Body of pancreas (tissue), 4 donors: ENCODE results near the gene WIPI1. TPM values are rescaled to one million over a fixed set of nuclear protein-coding genes. Genes with fewer than 3 reads are reported as not detected.

Source experiments
- ATAC-seq: fragments of 150-250 bp; one replicate; pipeline ENCODE4 v1.9.1; 2016
- DNase-seq, 4 donors: peaks; one replicate each; pipeline ENCODE4 v3.0.0-alpha.2; 2019
- H3K27ac ChIP-seq, 4 donors: fragments of 200-600 bp; sonication (generic); 1 replicate in 3 of 4; 2 replicates in 1 of 4; pipeline versions ENCODE4 v1.5.1 to v1.6.1; 2016 to 2019; ENCODE audit warnings: mild to moderate bottlenecking in 1 of 4, mixed read lengths in 1 of 4, moderate library complexity in 1 of 4
- H3K27me3 ChIP-seq, 2 donors: fragments of 200-600 bp; sonication (generic); one replicate each; pipeline ENCODE4 v1.6.0; 2016; ENCODE audit warnings: mild to moderate bottlenecking in 1 of 2
- H3K36me3 ChIP-seq, 2 donors: fragments of 200-600 bp; sonication (generic); replicated peaks in 1 of 2; 2 replicates each; pipeline ENCODE4 v1.5.1; 2016; ENCODE audit warnings: low read depth in 2 of 2; ENCODE audit not compliant: insufficient read depth in 1 of 2
- H3K4me1 ChIP-seq: fragments of 200-600 bp; sonication (generic); one replicate; pipeline ENCODE4 v1.6.0; 2016
- H3K4me3 ChIP-seq, 2 donors: fragments of 200-600 bp; sonication (generic); 1 replicate in 1 of 2; 2 replicates in 1 of 2; pipeline ENCODE4 v1.5.1; 2016 to 2019
- H3K9me3 ChIP-seq, 3 donors: fragments of 200-600 bp; sonication (generic); 1 replicate in 2 of 3; 2 replicates in 1 of 3; pipeline ENCODE4 v1.5.1; 2016
- POLR2A ChIP-seq, 3 donors: fragments of 450-650 bp; IDR thresholded peaks; one replicate each; pipeline ENCODE4 v1.6.1; 2016; ENCODE audit warnings: antibody characterized with exemption in 3 of 3, mild to moderate bottlenecking in 2 of 3
- WGBS, 2 donors: methylation state at CpG; one replicate each; pipeline ENCODE4 v1.1.5; 2017; 5-methylcytosine and 5-hydroxymethylcytosine counted together
- intact Hi-C: fragments of 100-400 bp; cut with DNase I; formaldehyde crosslinking; loops from one replicate; pipeline ENCODE4 v1.15.1; 2023
- total RNA-seq, 2 donors: library from RNA; depleted of rRNA; stranded (reverse); fragments of >200 nt; gene quantifications; one replicate each; pipeline ENCODE4 v1.1.0, GENCODE V29; 2016
- TF ChIP-seq, protein P1 (sequence below), 7 experiments: fragments of 450-650 bp in 4 of 7; fragments of 200-600 bp in 3 of 7; sonication (generic) in 3 of 7; IDR thresholded peaks; one replicate each; pipeline ENCODE4 v1.5.1; 2016 to 2019; ENCODE audit warnings: antibody characterized with exemption in 7 of 7

Gene WIPI1
- total RNA-seq, 2 donors from 2014 or later, result 20.5 to 22.4 TPM

DNA sequence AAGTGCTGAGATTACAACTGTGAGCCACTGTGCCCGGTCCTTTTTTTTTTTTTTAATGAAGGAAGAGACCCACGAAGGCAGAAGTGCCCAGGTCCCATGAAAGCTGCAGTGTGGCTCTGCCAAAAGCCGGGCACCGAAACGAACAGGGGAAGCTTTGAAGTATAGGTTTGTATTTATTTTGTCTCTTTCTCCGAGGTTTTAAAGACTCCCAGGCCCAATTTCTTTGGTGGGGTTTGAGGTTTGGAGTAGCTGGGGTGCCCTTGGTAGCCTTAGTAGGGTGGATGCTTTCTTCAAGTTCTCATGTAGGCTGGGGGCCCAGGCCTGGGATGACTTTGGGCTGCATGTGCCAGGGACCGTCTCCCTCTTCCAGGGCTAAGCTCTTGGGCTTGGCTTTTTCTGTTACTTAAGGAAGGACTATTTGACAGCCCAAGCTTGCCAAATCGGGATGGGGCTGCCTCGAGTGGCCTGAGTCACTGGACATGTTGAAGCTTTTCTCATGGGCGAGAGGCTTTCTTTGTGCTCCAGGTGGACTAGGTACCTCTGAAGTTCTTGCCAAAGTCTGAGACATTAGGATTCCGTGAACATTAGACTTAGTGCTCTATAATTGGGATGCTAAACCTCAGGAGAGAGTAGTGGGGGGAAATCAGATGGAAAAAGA, 66.3 kb downstream of the WIPI1 start:
- no peaks in the 10 kb centered on the region for H3K9me3 ChIP-seq
- no peaks in the 10 kb centered on the region for H3K36me3 ChIP-seq
- no peaks in the 10 kb centered on the region for H3K27me3 ChIP-seq
- intact Hi-C loops, result loop anchor here (10.0 kb wide), 1 partner anchor 126 kb away; no protein-coding TSS in a partner anchor
- TF ChIP-seq, protein P1, sequence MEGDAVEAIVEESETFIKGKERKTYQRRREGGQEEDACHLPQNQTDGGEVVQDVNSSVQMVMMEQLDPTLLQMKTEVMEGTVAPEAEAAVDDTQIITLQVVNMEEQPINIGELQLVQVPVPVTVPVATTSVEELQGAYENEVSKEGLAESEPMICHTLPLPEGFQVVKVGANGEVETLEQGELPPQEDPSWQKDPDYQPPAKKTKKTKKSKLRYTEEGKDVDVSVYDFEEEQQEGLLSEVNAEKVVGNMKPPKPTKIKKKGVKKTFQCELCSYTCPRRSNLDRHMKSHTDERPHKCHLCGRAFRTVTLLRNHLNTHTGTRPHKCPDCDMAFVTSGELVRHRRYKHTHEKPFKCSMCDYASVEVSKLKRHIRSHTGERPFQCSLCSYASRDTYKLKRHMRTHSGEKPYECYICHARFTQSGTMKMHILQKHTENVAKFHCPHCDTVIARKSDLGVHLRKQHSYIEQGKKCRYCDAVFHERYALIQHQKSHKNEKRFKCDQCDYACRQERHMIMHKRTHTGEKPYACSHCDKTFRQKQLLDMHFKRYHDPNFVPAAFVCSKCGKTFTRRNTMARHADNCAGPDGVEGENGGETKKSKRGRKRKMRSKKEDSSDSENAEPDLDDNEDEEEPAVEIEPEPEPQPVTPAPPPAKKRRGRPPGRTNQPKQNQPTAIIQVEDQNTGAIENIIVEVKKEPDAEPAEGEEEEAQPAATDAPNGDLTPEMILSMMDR (IDR thresholded peaks at IDR 0.05), result no peak
- TF ChIP-seq POLR2A (IDR thresholded peaks at IDR 0.05), result no peak
- 79 to 81% methylated on average over 10 to 11 of the region's 11 CpGs for WGBS, 2 donors
- DNase-seq (no peak), ATAC-seq (no peak)
- no peak overlapping the region for H3K4me3 ChIP-seq
- H3K27ac ChIP-seq, result no peak overlapping the region
- H3K4me1 ChIP-seq, result peaks cover 27% of the 10 kb centered on the region

DNA sequence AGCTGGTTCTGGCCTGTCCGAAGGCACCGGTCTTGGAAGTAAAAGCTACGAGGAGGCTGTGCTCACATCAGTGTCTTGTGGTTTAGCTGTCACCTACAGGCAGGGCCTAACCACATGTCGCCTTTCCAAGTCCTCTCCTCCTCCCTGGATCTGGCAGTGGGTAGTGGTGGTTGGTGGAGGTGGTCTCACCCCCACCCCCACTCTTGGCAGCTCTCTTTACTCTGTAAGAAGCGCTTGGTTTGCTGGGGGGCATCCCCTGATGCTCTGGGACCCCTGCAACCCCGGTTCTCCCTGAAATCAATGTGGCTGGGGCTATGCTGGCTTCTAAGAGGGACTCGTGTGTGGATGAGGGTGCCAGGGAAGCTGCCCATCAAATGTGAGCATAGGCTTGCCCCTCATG, 68.3 kb downstream of the WIPI1 start:
- H3K4me3 ChIP-seq, result no peak overlapping the region
- H3K9me3 ChIP-seq, result no peaks in the 10 kb centered on the region
- 76 to 77% methylated on average over 7 of the region's 7 CpGs for WGBS, 2 donors
- ATAC-seq, result no peak
- intact Hi-C loops, result no loop called here
- peaks cover 32% of the 10 kb centered on the region for H3K4me1 ChIP-seq
- no peaks in the 10 kb centered on the region for H3K36me3 ChIP-seq
- H3K27ac ChIP-seq, result peak overlapping the region in 3 of 4 donors; percentile 62 to 80 (median 72)
- no peaks in the 10 kb centered on the region for H3K27me3 ChIP-seq
- no peak for TF ChIP-seq POLR2A (IDR thresholded peaks at IDR 0.05)
- TF ChIP-seq, protein P1 (IDR thresholded peaks at IDR 0.05), result no peak
- DNase-seq, result no peak

DNA sequence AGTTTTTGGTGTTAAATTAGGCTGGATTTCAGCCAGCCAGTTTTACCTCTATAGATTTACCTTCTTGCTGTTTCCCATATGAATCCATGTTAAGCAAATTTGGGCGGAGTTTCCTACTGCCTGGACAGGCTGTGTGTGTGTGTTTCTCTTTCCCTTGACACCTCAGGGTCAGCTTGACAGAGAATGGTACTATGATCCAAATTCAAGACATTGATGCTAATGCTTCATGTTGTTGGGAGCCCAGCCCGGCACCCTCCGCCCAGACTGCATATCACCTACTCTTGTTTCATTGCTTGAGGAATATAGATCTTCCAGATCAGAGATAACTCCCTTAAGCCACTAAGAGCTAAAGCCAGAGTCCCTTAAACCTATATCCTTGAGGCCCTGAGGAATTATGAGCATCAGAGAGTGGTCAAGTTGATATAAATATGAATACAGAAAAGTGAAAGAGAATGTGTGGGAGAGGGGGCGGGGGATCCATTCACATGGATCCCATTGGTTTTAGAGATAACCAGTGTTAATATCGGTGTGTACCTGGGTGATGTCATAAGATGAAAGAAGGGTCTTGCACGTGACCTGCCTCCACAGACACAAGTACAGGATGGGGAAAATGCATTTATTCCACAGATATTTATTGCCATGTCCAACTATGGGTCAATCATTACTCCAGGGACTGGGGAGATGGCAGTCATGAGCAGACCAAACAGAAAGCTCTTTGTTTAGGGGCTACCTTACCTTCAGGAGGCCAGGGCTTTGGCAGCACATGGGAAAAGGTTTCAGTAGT, 69.7 kb downstream of the WIPI1 start:
- Histone ChIP-seq H3K4me1 (peaks cover 32% of the 10 kb centered on the region), H3K4me3 (no peak overlapping the region), H3K27ac (peak overlapping the region; percentile 4 to 80 (median 67)), H3K27me3 (no peaks in the 10 kb centered on the region), H3K9me3 (no peaks in the 10 kb centered on the region), H3K36me3 (no peaks in the 10 kb centered on the region)
- intact Hi-C loops, result no loop called here
- TF ChIP-seq POLR2A (IDR thresholded peaks at IDR 0.05), result peak in 1 of 3 donors; percentile 4
- TF ChIP-seq, protein P1 (IDR thresholded peaks at IDR 0.05), result no peak
- peak in 2 of 4 donors; percentile 29 to 31 for DNase-seq
- WGBS, 2 donors, result 72 to 78% methylated on average over 6 of the region's 6 CpGs
- peak; percentile 59 for ATAC-seq

DNA sequence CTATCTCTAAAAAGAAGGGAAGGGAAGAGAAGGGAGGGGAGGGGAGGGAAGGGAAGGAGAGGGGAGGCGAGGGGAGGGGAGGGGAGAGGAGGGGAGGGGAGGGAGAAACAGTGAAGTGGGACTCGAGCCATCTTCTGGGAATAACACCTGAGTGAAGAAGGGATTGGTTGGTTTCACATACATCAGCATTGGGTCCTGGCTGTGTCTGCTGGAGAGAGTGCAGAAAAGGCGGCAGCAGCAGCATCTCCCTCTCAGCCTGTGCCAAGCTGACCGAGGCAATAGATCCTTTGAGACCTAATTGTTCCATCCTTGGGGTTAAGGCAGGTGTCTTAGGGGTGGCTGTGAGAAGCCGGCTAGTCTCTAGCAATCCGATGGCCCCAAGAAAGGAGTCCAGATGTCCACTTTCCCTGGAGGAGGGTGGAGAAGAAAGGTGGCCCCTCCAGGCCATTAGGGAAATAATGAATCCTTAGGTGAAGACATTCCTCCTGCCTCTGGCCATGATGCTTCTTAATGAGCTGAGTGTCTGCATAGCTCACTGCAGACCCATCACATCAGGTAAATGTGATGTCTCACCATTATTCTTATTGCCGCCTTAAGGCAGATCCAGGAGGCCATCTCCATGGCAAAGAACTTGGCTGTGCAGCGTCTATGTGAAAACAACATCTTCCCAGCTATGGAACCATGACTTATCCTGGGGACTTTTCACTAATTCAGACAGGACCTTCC, 71.6 kb downstream of the WIPI1 start:
- no peak for ATAC-seq
- Histone ChIP-seq H3K27me3 (no peaks in the 10 kb centered on the region), H3K4me3 (no peak overlapping the region), H3K27ac (peak overlapping the region; percentile 48 to 80 (median 63)), H3K9me3 (no peaks in the 10 kb centered on the region), H3K4me1 (peaks cover 32% of the 10 kb centered on the region), H3K36me3 (no peaks in the 10 kb centered on the region)
- intact Hi-C loops, result no loop called here
- DNase-seq, result no peak
- no peak for TF ChIP-seq POLR2A (IDR thresholded peaks at IDR 0.05)
- WGBS, 2 donors, result 66 to 75% methylated on average over 7 to 8 of the region's 8 CpGs

DNA sequence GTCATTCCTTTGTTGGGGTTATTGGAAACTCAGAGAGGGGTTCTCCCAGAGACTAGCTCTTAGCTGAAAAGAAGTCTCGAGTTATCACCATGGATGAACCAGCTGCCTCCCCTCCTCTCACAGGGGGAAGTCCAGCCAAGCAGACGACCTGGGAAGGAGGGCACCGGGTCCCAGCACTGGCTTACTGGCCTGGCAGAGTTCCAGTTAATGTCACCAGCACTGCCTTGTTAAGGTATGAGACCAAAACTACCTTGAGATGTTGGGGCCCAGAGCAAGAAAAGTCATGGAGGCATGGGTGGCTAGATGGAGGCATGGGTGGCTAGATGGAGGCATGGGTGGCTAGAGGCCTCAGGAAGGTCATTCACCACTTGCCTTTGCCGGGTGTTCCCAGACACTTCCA, 72.4 kb downstream of the WIPI1 start:
- WGBS, 2 donors, result 84 to 90% methylated on average over 4 of the region's 4 CpGs
- intact Hi-C loops, result no loop called here

More for the DNA sequence above, 72.4 kb downstream of the WIPI1 start:
- Histone ChIP-seq H3K27ac (no peak overlapping the region), H3K4me1 (peaks cover 34% of the 10 kb centered on the region), H3K9me3 (no peaks in the 10 kb centered on the region), H3K36me3 (no peaks in the 10 kb centered on the region), H3K27me3 (no peaks in the 10 kb centered on the region), H3K4me3 (no peak overlapping the region)
- TF ChIP-seq, protein P1 (IDR thresholded peaks at IDR 0.05), result no peak
- no peak for TF ChIP-seq POLR2A (IDR thresholded peaks at IDR 0.05)
- ATAC-seq, result no peak
- DNase-seq, result no peak
